Measurements from ENCODE around the gene GSTM3. TPM values are rescaled to one million over a fixed set of nuclear protein-coding genes. Genes with fewer than 3 reads are reported as not detected.
A peak's percentile ranks its signal among the peaks of the same experiment; 100 is the strongest.

The GSTM3 gene
- total and polyA plus RNA-seq, 9 of the 15 experiments (the other 6 are each of a cell fraction or from before 2014, with no cell fraction given), result 3.9 to 24.5 (median 9.4) TPM

- in situ Hi-C loops (cut with MboI) (no loop called here), intact Hi-C loops (cut with micrococcal nuclease) (no loop called here)
- Histone ChIP-seq H3K4me3 (no peak overlapping the region), H3K9me3 (replicated peaks; ENCODE audit: control insufficient read depth, insufficient read depth, low read depth, low read length) (peaks cover 10% of the 10 kb centered on the region), H3K9me1 (ENCODE audit: control insufficient read depth, insufficient read depth, low read length) (no peaks in the 10 kb centered on the region), H3K9ac (ENCODE audit: insufficient read depth in 1 of 2, low read depth in 2 of 2, low read length in 2 of 2) (no peak overlapping the region), H3K27me3 (ENCODE audit: control insufficient read depth in 2 of 2, insufficient read depth in 2 of 2, low read length in 2 of 2) (no peaks in the 10 kb centered on the region), H3K4me1 (replicated peaks in 1 of 2; ENCODE audit: control insufficient read depth in 2 of 2, insufficient read depth in 2 of 2, low read length in 2 of 2) (peaks cover 5 to 31% of the 10 kb centered on the region in 2 experiments; a peak in 4 of 5 replicates), H3K4me2 (ENCODE audit: insufficient read depth, low read length) (no peak overlapping the region), H4K20me1 (replicated peaks; ENCODE audit: control insufficient read depth, insufficient read depth, low read length) (no peaks in the 10 kb centered on the region), H3K36me3 (ENCODE audit: control insufficient read depth, insufficient read depth, low read length) (no peaks in the 10 kb centered on the region), H2AFZ (ENCODE audit: low read depth, low read length) (no peak overlapping the region), H3K79me2 (ENCODE audit: control insufficient read depth, insufficient read depth, low read length) (no peaks in the 10 kb centered on the region), H3K27ac (ENCODE audit: extremely low read depth, low read depth, low read length) (no peak overlapping the region)
- DNase-seq (ENCODE audit: extremely low read depth in 1 of 4, low spot score in 3 of 4) (no peak), ATAC-seq (no peak), FAIRE-seq (no peak)
- ChIA-PET POLR2A (interaction anchor here (0.7 to 1.7 kb wide), 2 partner anchors 52 to 692 kb away, joined by 3 to 4 read pairs; no protein-coding TSS in a partner anchor), CTCF (ENCODE audit: low intra/inter-chr PET ratio) (no interaction called here)
- WGBS (ENCODE audit: insufficient coverage, low coverage, missing lambda C conversion rate), result 64% methylated on average over 1 of the region's 1 CpG
- no TSS peak for BruUV-seq (replicated peaks)
- TF ChIP-seq TAF1 (IDR thresholded peaks at IDR 0.05; ENCODE audit: control insufficient read depth, extremely low read depth, insufficient read depth, low read length, severe bottlenecking), result no peak
- TF ChIP-seq SMARCA5 (IDR thresholded peaks at IDR 0.05), result peak; percentile 72; the same call in 1 of the 2 replicates
- 0 out of 2 replicates have a peak, but pooled peaks have one; percentile 31 for TF ChIP-seq TRIM28 (IDR thresholded peaks at IDR 0.05)
- peak; percentile 81 for TF ChIP-seq BCOR (IDR thresholded peaks at IDR 0.05)
- TF ChIP-seq RBM25 (IDR thresholded peaks at IDR 0.05; ENCODE audit: low read depth, low read length, severe bottlenecking), result peak; percentile 96
- TF ChIP-seq ELF2 (CRISPR knock-in tag; IDR thresholded peaks at IDR 0.05), result no peak
- peak in 1 of 2 experiments; percentile 40; a peak in 1 of 4 replicates for TF ChIP-seq KDM1A (IDR thresholded peaks at IDR 0.05)
- no peak for TF ChIP-seq NCOA2 (IDR thresholded peaks at IDR 0.05; ENCODE audit: partially characterized antibody in 2 of 2)
- TF ChIP-seq CHD7 (IDR thresholded peaks at IDR 0.05; ENCODE audit: low read depth, low read length), result no peak
- peak; percentile 78; the same call in 1 of the 2 replicates for TF ChIP-seq HLTF (IDR thresholded peaks at IDR 0.05)
- peak in 1 of 2 experiments; percentile 59; a peak in 1 of 4 replicates for TF ChIP-seq RCOR1 (IDR thresholded peaks at IDR 0.05; ENCODE audit: borderline replicate concordance in 1 of 2, low read depth in 2 of 2, low read length in 2 of 2)
- TF ChIP-seq STAT5A (IDR thresholded peaks at IDR 0.05; ENCODE audit: borderline replicate concordance, low read length), result no peak
- 0 out of 3 replicates have a peak, but pooled peaks of 1 of the 2 experiments have one; percentile 22 for TF ChIP-seq CBX3 (IDR thresholded peaks at IDR 0.05; ENCODE audit: borderline replicate concordance in 1 of 2, low read length in 2 of 2)
Measured at GRCh38 chr1:109721971-109722370, 18.9 kb downstream of the GSTM3 start.
